Kidney (tissue), 22 donors: ENCODE data around the gene PCDHA1. TPM values are rescaled to one million over a fixed set of nuclear protein-coding genes. Genes with fewer than 3 reads are reported as not detected.

Experiments
- DNase-seq, 5 donors: peaks; one replicate each; pipeline ENCODE4 v3.0.0-alpha.2; 2013 to 2020
- FAIRE-seq: peaks from 2 replicates; lab custom pipeline; 2012; peaks lifted over from hg19 to GRCh38; lab: Jason Lieb, UNC
- H3K27ac ChIP-seq, 2 donors: one replicate each; pipeline ENCODE4 v1.7.0; 2013; ENCODE audit warnings: low read depth in 2 of 2, low read length in 2 of 2, inconsistent platforms in 1 of 2
- H3K27me3 ChIP-seq: one replicate; pipeline ENCODE4 v1.7.1; 2013; ENCODE audit warnings: low read length, inconsistent platforms; ENCODE audit not compliant: control insufficient read depth, insufficient read depth
- H3K36me3 ChIP-seq, 3 donors: one replicate each; pipeline versions ENCODE4 v1.7.0 to v1.7.1; 2013; ENCODE audit warnings: low read length in 3 of 3, control low read depth in 1 of 3, inconsistent platforms in 1 of 3; ENCODE audit not compliant: insufficient read depth in 3 of 3, control insufficient read depth in 2 of 3
- H3K4me1 ChIP-seq, 3 donors: one replicate each; pipeline versions ENCODE4 v1.7.0 to v1.7.1; 2013; ENCODE audit warnings: low read length in 3 of 3, inconsistent platforms in 1 of 3, low read depth in 1 of 3; ENCODE audit not compliant: control insufficient read depth in 2 of 3, insufficient read depth in 2 of 3
- H3K4me3 ChIP-seq, 3 donors: one replicate each; pipeline versions ENCODE4 v1.7.0 to v1.8.1; 2013; ENCODE audit warnings: low read length in 3 of 3, control low read depth in 1 of 3, inconsistent platforms in 1 of 3
- H3K9ac ChIP-seq, 3 donors: one replicate each; pipeline versions ENCODE4 v1.7.0 to v1.7.1; 2013; ENCODE audit warnings: low read length in 3 of 3, control low read depth in 1 of 3, inconsistent platforms in 1 of 3
- H3K9me3 ChIP-seq, 3 donors: one replicate each; pipeline versions ENCODE4 v1.7.0 to v1.7.1; 2013; ENCODE audit warnings: low read length in 3 of 3, control low read depth in 1 of 3, inconsistent platforms in 1 of 3; ENCODE audit not compliant: control insufficient read depth in 2 of 3, insufficient read depth in 1 of 3
- CTCF ChIP-seq: IDR thresholded peaks from 3 replicates; pipeline ENCODE4 v1.5.1; 2012; ENCODE audit warnings: mild to moderate bottlenecking, moderate library complexity, borderline replicate concordance; ENCODE audit not compliant: insufficient read depth; ENCODE audit errors: extremely low read depth
- intact Hi-C: fragments of 100-400 bp; cut with DNase I; formaldehyde crosslinking; loops from one replicate; pipeline ENCODE4 v1.11.1; 2022
- long read RNA-seq, 10 donors: library from polyadenylated mRNA in 1 of 10; unstranded in 1 of 10; transcript quantifications; one replicate each; pipeline ENCODE4 v2.0.0 and lab custom pipeline, GENCODE V29; 2021 to 2026
- polyA plus RNA-seq: library from polyadenylated mRNA; stranded (reverse); fragments of 350-450 nt; fragmentation: Illumina TruSeq; extraction: RNeasy Lipid Tissue Mini Kit (QIAGEN cat#74804); gene quantifications from one replicate; pipeline ENCODE4 v1.2.3, GENCODE V29; 2014; ENCODE audit warnings: low read depth, low replicate concordance; ENCODE audit not compliant: insufficient read depth
- total RNA-seq: library from RNA; stranded (reverse); fragmentation: NEBNext Ultra II Directional; extraction: Animal tissue kit (Norgen Biotek cat#: 25700); gene quantifications from one replicate; pipeline ENCODE4 v1.2.1, GENCODE V29; 2021
- donor health status: control.
- donor health status: control.
- donor health status: control.
- donor health status: control.
- donor health status: control.
- donor health status: DM: yes; HTN: yes; CAD: no.
- donor health status: Normal renal cell carcinoma (clear cell type).

The PCDHA1 gene
- total RNA-seq = 0.13 TPM
- not detected for polyA plus RNA-seq
- long read RNA-seq, donor 1 = 0 reads
- long read RNA-seq, donor 2 = 0 reads
- long read RNA-seq, donor 3 = 0 reads
- long read RNA-seq, donor 4 = 0 reads
- long read RNA-seq, donor 5 = 0 reads
- long read RNA-seq, donor 6 = 0 reads
- long read RNA-seq, donor 7 = 0 reads
- long read RNA-seq, donor 8 = 0 reads
- long read RNA-seq, donor 9 = 0 reads
- long read RNA-seq, donor 10 = 0 reads

GRCh38 chr5:140785905-140786686 lies at the start of gene PCDHA1:
Gene PCDHA1 (plus strand): TSS chr5:140786140.
- Histone ChIP-seq H3K36me3 (no peaks in the 10 kb centered on the region), H3K9me3 (peaks cover 0 to 52% (median 27%) of the 10 kb centered on the region in 3 donors)
- intact Hi-C loops = no loop called here

DNA sequence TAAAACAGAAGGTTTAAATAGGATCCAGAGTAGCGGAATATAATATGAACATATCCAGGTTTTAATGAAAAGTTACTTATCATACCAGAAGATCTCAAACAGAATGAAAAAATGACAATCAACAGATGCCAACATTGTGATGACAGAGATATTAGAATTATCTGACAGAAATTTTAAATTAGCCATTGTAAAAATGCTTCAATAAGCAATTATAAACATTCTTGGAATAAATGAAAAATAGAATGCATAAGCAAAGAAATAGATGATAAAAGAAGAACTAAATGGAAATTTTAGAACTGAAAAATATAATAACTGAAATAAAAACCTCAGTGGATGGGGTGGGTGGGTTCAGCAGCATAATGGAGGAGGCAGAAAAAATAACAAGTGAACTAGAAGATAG lies 48.5 kb upstream of the PCDHA1 start:
- no peaks in the 10 kb centered on the region for H3K4me1 ChIP-seq
- H3K27ac ChIP-seq = no peak overlapping the region
- no peaks in the 10 kb centered on the region for H3K9me3 ChIP-seq
- DNase-seq (no peak), FAIRE-seq (no peak)
- no peak for TF ChIP-seq CTCF
- H3K9ac ChIP-seq = no peak overlapping the region
- no peaks in the 10 kb centered on the region for H3K27me3 ChIP-seq
- intact Hi-C loops = no loop called here
- no peak overlapping the region for H3K4me3 ChIP-seq
- no peaks in the 10 kb centered on the region for H3K36me3 ChIP-seq

More at GRCh38 chr5:140785905-140786686, at the start of gene PCDHA1:
- Histone ChIP-seq H3K9ac (no peak within 1 kb of the TSS), H3K27ac (no peak within 1 kb of the TSS), H3K4me3 (no peak within 1 kb of the TSS), H3K27me3 (no peaks in the 10 kb centered on the region), H3K4me1 (no peaks in the 10 kb centered on the region)
- FAIRE-seq = no peak
- no peak for DNase-seq
- TF ChIP-seq CTCF = no peak

- Histone ChIP-seq H3K27ac (no peak overlapping the region), H3K9me3 (peaks cover 0 to 8% (median 0%) of the 10 kb centered on the region in 3 donors), H3K27me3 (no peaks in the 10 kb centered on the region), H3K36me3 (no peaks in the 10 kb centered on the region), H3K4me1 (no peaks in the 10 kb centered on the region), H3K9ac (no peak overlapping the region), H3K4me3 (no peak overlapping the region)
- DNase-seq = no peak
- no peak for FAIRE-seq
- intact Hi-C loops = no loop called here
- no peak for TF ChIP-seq CTCF
Observed at GRCh38 chr5:140741967-140742366, 44.0 kb upstream of the PCDHA1 start.
